Lower leg skin (tissue), 3 donors: ENCODE measurements around the gene ACKR2.

Experiments used
- CTCF ChIP-seq, 3 donors: fragments of 450-650 bp; IDR thresholded peaks; one replicate each; pipeline ENCODE4 v1.5.1; 2016; ENCODE audit warnings: antibody characterized with exemption in 3 of 3, mild to moderate bottlenecking in 3 of 3, moderate library complexity in 2 of 3
- POLR2A ChIP-seq, 2 donors: fragments of 450-650 bp; IDR thresholded peaks; one replicate each; pipeline ENCODE4 v1.6.1; 2016 to 2017; ENCODE audit warnings: antibody characterized with exemption in 2 of 2, mild to moderate bottlenecking in 1 of 2, moderate library complexity in 1 of 2

- TF ChIP-seq POLR2A (IDR thresholded peaks at IDR 0.05) (no peak), CTCF (IDR thresholded peaks at IDR 0.05) (no peak)
These were observed 39.8 kb downstream of the ACKR2 start for GRCh38 chr3:42849017-42849416.
